H1 (cell line): Measurements from ENCODE around the gene UFD1.

Experiments used
- CHD1 ChIP-seq: IDR thresholded peaks from 2 replicates; pipeline ENCODE4 v1.6.1; 2012; ENCODE audit warnings: low read depth, low read length, improper control_type of control experiment
- CTCF ChIP-seq, 3 experiments: IDR thresholded peaks; 1 replicate in 2 of 3; 2 replicates in 1 of 3; pipeline versions ENCODE4 v1.5.1 to v1.6.1; 2011; ENCODE audit warnings: low read length in 3 of 3, mild to moderate bottlenecking in 3 of 3, inconsistent platforms in 2 of 3, low read depth in 1 of 3, moderate library complexity in 1 of 3; ENCODE audit not compliant: insufficient read depth in 1 of 3; ENCODE audit errors: control extremely low read depth in 1 of 3
- POLR2A ChIP-seq, 2 experiments: IDR thresholded peaks; 1 replicate in 1 of 2; 2 replicates in 1 of 2; pipeline ENCODE4 v1.6.1; 2011; ENCODE audit warnings: low read depth in 2 of 2, low read length in 2 of 2, mild to moderate bottlenecking in 2 of 2; ENCODE audit errors: control extremely low read depth in 1 of 2
- POLR2AphosphoS5 ChIP-seq: IDR thresholded peaks from 2 replicates; pipeline ENCODE4 v1.6.1; 2011; ENCODE audit warnings: low read depth, low read length
- SP1 ChIP-seq: IDR thresholded peaks from 2 replicates; pipeline ENCODE4 v1.6.1; 2011; ENCODE audit warnings: low read depth, low read length
- TCF12 ChIP-seq: IDR thresholded peaks from 2 replicates; pipeline ENCODE4 v1.6.1; 2011; ENCODE audit warnings: low read depth, mild to moderate bottlenecking, low read length
- ZNF274 ChIP-seq: IDR thresholded peaks from 2 replicates; pipeline ENCODE4 v1.7.0; 2012; ENCODE audit warnings: low read length, borderline replicate concordance; ENCODE audit errors: extremely low read depth

GRCh38 chr22:19478901-19479354 lies at the start of gene UFD1:
- TF ChIP-seq POLR2A (IDR thresholded peaks at IDR 0.05; ENCODE audit: control extremely low read depth in 1 of 2, low read depth in 2 of 2, low read length in 2 of 2): peak in 1 of 2 experiments; percentile 50; a peak in 1 of 3 replicates
- TF ChIP-seq POLR2AphosphoS5: no peak; the same call in 1 of the 2 replicates
- no peak for TF ChIP-seq ZNF274
- 0 out of 2 replicates have a peak, but pooled peaks have one; percentile 43 for TF ChIP-seq SP1
- TF ChIP-seq CTCF (IDR thresholded peaks at IDR 0.05; ENCODE audit: control extremely low read depth in 1 of 3, insufficient read depth in 1 of 3, low read depth in 1 of 3, low read length in 3 of 3): no peak
- no peak for TF ChIP-seq TCF12
- TF ChIP-seq CHD1: peak; percentile 95
